Measurements from ENCODE around the gene PHF23.

DNA sequence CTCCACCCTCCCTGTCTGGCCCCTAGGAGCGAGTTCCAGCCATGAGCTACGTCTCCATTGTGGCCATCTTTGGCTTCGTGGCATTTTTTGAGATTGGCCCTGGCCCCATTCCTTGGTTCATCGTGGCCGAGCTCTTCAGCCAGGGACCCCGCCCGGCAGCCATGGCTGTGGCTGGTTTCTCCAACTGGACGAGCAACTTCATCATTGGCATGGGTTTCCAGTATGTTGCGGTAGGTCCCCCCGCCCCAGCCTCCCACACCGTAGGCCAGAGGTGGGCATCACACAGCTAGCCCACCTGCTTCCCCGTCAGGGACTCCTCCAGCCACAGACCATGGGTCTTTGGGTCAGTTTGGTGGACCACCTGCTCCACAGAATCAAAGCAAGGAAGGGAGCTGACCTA is 46.4 kb upstream of the PHF23 start:
- TF ChIP-seq, protein P1, sequence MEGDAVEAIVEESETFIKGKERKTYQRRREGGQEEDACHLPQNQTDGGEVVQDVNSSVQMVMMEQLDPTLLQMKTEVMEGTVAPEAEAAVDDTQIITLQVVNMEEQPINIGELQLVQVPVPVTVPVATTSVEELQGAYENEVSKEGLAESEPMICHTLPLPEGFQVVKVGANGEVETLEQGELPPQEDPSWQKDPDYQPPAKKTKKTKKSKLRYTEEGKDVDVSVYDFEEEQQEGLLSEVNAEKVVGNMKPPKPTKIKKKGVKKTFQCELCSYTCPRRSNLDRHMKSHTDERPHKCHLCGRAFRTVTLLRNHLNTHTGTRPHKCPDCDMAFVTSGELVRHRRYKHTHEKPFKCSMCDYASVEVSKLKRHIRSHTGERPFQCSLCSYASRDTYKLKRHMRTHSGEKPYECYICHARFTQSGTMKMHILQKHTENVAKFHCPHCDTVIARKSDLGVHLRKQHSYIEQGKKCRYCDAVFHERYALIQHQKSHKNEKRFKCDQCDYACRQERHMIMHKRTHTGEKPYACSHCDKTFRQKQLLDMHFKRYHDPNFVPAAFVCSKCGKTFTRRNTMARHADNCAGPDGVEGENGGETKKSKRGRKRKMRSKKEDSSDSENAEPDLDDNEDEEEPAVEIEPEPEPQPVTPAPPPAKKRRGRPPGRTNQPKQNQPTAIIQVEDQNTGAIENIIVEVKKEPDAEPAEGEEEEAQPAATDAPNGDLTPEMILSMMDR (IDR thresholded peaks at IDR 0.05), result no peak
- no peak for TF ChIP-seq POLR2A (IDR thresholded peaks at IDR 0.05)
